ENCODE results near the gene ENO4. TPM values are rescaled to one million over a fixed set of nuclear protein-coding genes. Genes with fewer than 3 reads are reported as not detected.

ENO4 gene
- total and polyA plus RNA-seq, 10 of the 15 experiments (the other 5 are each of a cell fraction or from before 2014, with no cell fraction given) = 0.12 to 0.37 (median 0.18) TPM; not detected in 7

DNA sequence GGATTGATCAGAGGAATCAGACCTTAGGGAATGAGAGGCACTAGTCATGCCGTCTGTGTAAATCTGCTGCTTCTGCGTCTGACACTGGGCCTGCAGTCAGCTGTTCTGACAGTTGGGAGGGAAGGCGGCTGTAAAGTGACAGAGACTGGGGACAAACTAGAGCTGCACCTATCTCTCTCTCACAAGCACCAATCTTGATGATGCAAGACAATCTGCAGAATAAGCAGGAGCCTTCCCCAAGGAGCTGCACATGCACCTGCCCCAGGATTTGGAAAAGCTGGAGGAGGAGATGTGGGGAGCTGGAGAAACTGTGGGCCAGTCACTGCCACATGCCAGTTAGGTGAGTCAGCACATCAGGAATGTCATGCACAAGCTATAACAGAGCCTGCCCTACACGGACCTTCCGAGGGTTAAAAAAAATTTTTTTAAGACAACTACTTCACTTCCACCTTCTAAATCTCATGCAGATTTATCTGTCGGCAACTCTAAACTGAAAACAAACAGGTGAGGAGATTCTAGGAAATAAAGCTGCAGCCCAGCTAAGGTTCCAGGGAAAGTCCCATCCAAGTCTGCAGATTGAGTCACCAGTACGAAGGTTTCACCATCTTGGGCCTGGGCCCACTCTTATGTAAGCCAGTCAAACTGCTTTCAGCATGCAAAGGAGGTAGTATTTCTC lies 39.2 kb downstream of the ENO4 start (continued):
- TF ChIP-seq IKZF2 (IDR thresholded peaks at IDR 0.05) = no peak

DNA sequence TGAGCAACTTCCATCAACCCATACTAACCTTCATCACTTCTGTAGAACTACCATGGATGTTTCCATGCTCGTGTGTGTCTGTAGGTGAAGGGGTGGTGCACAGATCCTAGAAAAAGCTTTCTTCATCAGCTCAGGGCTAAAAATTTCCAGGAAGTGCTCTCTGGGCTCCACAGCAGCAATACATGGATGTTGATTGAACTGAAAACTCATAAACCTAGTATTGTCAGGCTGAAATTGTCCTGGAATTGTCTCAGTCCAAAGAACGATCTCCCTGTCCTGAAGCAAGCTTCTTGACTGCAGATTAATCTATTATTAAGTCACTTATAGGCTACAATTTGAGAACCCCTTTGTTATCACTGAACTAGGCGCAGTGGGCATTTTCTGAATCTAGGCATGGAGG lies 39.8 kb downstream of the ENO4 start:
- WGBS (ENCODE audit: insufficient coverage, insufficient replicate concordance, low lambda C conversion rate, missing lambda C conversion rate) = 12% methylated on average over 3 of the region's 3 CpGs
- Histone ChIP-seq H3K9ac (ENCODE audit: control insufficient read depth, insufficient read depth, low read length) (no peak overlapping the region), H3K9me3 (replicated peaks; ENCODE audit: control insufficient read depth, insufficient read depth, low read length) (no peaks in the 10 kb centered on the region), H3K27ac (ENCODE audit: control insufficient read depth, insufficient read depth) (no peak overlapping the region), H3K27me3 (replicated peaks in 1 of 2; ENCODE audit: control insufficient read depth in 2 of 2, insufficient read depth in 2 of 2, low read length in 1 of 2) (peaks cover 0 to 5% of the 10 kb centered on the region in 2 experiments; a peak in 2 of 4 replicates), H3K4me1 (ENCODE audit: control insufficient read depth, insufficient read depth, low read length) (no peaks in the 10 kb centered on the region), H3K4me3 (no peak overlapping the region), H2AFZ (ENCODE audit: control insufficient read depth, low read depth, low read length) (no peak overlapping the region), H3K36me3 (ENCODE audit: control insufficient read depth in 2 of 2, insufficient read depth in 2 of 2, low read length in 1 of 2) (no peaks in the 10 kb centered on the region), H4K20me1 (ENCODE audit: control insufficient read depth, insufficient read depth) (no peaks in the 10 kb centered on the region), H3K79me2 (ENCODE audit: control insufficient read depth, insufficient read depth, low read length) (no peaks in the 10 kb centered on the region), H3K4me2 (ENCODE audit: control insufficient read depth, insufficient read depth) (no peak overlapping the region)
- ChIA-PET CTCF (no interaction called here), RAD21 (ENCODE audit: unreplicated experiment) (no interaction called here), SMC1A (ENCODE audit: uncharacterized antibody, unreplicated experiment) (no interaction called here), POLR2A (interaction anchor here (1.2 kb wide), 1 partner anchor 10 kb away, joined by 4 read pairs; no protein-coding TSS in a partner anchor)
- BruUV-seq (replicated peaks) = no TSS peak
- no peak for FAIRE-seq
- in situ Hi-C loops (cut with MboI) = no loop called here
- DNase-seq (ENCODE audit: low read depth, low spot score) = no peak
- intact Hi-C loops (cut with micrococcal nuclease; ENCODE audit: unreplicated experiment) = no loop called here
- no peak for ATAC-seq
- TF ChIP-seq SIX5 (IDR thresholded peaks at IDR 0.05; ENCODE audit: low read depth, low read length, severe bottlenecking) (no peak), BHLHE40 (IDR thresholded peaks at IDR 0.05; ENCODE audit: borderline replicate concordance in 1 of 2, low read depth in 2 of 2, low read length in 1 of 2) (no peak), RFX5 (IDR thresholded peaks at IDR 0.05; ENCODE audit: low read depth, low read length) (no peak), YY1 (IDR thresholded peaks at IDR 0.05; ENCODE audit: low read depth, low read length) (no peak), NFYB (IDR thresholded peaks at IDR 0.05; ENCODE audit: insufficient read depth, low read depth, low read length) (no peak), RAD51 (IDR thresholded peaks at IDR 0.05) (no peak)
